ENCODE results near the gene CHKA. TPM values are rescaled to one million over a fixed set of nuclear protein-coding genes. Genes with fewer than 3 reads are reported as not detected.

CHKA gene
- total RNA-seq, 1 donor from 2014 or later, result 60.4 TPM

GRCh38 chr11:68048681-68049508 lies 72.3 kb downstream of the CHKA start:
- Mint-ChIP-seq H3K4me1 (ENCODE audit: low read depth) (no peaks in the 10 kb centered on the region), H3K27me3 (no peaks in the 10 kb centered on the region), H3K36me3 (ENCODE audit: insufficient read depth) (peaks cover 2% of the 10 kb centered on the region), H3K9me3 (ENCODE audit: low read depth) (no peaks in the 10 kb centered on the region), H3K4me3 (ENCODE audit: low read depth) (no peak overlapping the region), H3K27ac (no peak overlapping the region)
- no peak for DNase-seq (ENCODE audit: low spot score, unreplicated experiment)
- no peak for TF ChIP-seq CTCF (IDR thresholded peaks at IDR 0.05; ENCODE audit: unreplicated experiment)

GRCh38 chr11:68047437-68048290 lies 73.5 kb downstream of the CHKA start:
- no peak for DNase-seq (ENCODE audit: low spot score, unreplicated experiment)
- no peaks in the 10 kb centered on the region for H3K9me3 Mint-ChIP-seq (ENCODE audit: low read depth)
- no peaks in the 10 kb centered on the region for H3K4me1 Mint-ChIP-seq (ENCODE audit: low read depth)
- H3K27me3 Mint-ChIP-seq, result no peaks in the 10 kb centered on the region
- H3K36me3 Mint-ChIP-seq (ENCODE audit: insufficient read depth), result peaks cover 2% of the 10 kb centered on the region
- H3K27ac Mint-ChIP-seq, result no peak overlapping the region
- H3K4me3 Mint-ChIP-seq (ENCODE audit: low read depth), result no peak overlapping the region
- no peak for TF ChIP-seq CTCF (IDR thresholded peaks at IDR 0.05; ENCODE audit: unreplicated experiment)

- Mint-ChIP-seq H3K27me3 (no peaks in the 10 kb centered on the region), H3K4me3 (ENCODE audit: low read depth) (no peak overlapping the region), H3K4me1 (ENCODE audit: low read depth) (peaks cover 2% of the 10 kb centered on the region), H3K9me3 (ENCODE audit: low read depth) (no peaks in the 10 kb centered on the region), H3K27ac (no peak overlapping the region), H3K36me3 (ENCODE audit: insufficient read depth) (no peaks in the 10 kb centered on the region)
- TF ChIP-seq CTCF (IDR thresholded peaks at IDR 0.05; ENCODE audit: unreplicated experiment), result no peak
- DNase-seq (ENCODE audit: low spot score, unreplicated experiment), result no peak
These were observed 76.3 kb downstream of the CHKA start for GRCh38 chr11:68044898-68045351.

- H3K36me3 Mint-ChIP-seq (ENCODE audit: insufficient read depth), result no peaks in the 10 kb centered on the region
- H3K4me1 Mint-ChIP-seq (ENCODE audit: low read depth), result peaks cover 2% of the 10 kb centered on the region
- no peaks in the 10 kb centered on the region for H3K27me3 Mint-ChIP-seq
- DNase-seq (ENCODE audit: low spot score, unreplicated experiment), result no peak
- no peak overlapping the region for H3K27ac Mint-ChIP-seq
- no peak for TF ChIP-seq CTCF (IDR thresholded peaks at IDR 0.05; ENCODE audit: unreplicated experiment)
- no peaks in the 10 kb centered on the region for H3K9me3 Mint-ChIP-seq (ENCODE audit: low read depth)
- no peak overlapping the region for H3K4me3 Mint-ChIP-seq (ENCODE audit: low read depth)
These were observed 76.9 kb downstream of the CHKA start for GRCh38 chr11:68044145-68044813.
